AG09309 (cell line): ENCODE measurements around the gene ECSIT.
"Not testable (repeated sequence)": the region's sequence is repeated elsewhere in the genome, so short reads cannot be mapped to it uniquely, and the experiment has no call there.

Source experiments
- DNase-seq: peaks from one replicate; pipeline ENCODE4 v3.0.0-alpha.2; 2010; ENCODE audit warnings: low read depth
- H3K4me3 ChIP-seq: 2 replicates; pipeline ENCODE4 v1.5.1; 2011; ENCODE audit warnings: mild to moderate bottlenecking, low read depth, low read length, moderate library complexity; ENCODE audit not compliant: control insufficient read depth
- TF ChIP-seq, protein P1 (sequence below): IDR thresholded peaks from 2 replicates; pipeline ENCODE4 v1.5.1; 2011; ENCODE audit warnings: mild to moderate bottlenecking, low read depth, low read length, inconsistent platforms; ENCODE audit not compliant: insufficient read depth, control insufficient read depth; ENCODE audit errors: missing control alignments

ECSIT gene

GRCh38 chr19:11461453-11461852 lies 67.5 kb downstream of the ECSIT start:
- no peak overlapping the region for H3K4me3 ChIP-seq
- TF ChIP-seq, protein P1, sequence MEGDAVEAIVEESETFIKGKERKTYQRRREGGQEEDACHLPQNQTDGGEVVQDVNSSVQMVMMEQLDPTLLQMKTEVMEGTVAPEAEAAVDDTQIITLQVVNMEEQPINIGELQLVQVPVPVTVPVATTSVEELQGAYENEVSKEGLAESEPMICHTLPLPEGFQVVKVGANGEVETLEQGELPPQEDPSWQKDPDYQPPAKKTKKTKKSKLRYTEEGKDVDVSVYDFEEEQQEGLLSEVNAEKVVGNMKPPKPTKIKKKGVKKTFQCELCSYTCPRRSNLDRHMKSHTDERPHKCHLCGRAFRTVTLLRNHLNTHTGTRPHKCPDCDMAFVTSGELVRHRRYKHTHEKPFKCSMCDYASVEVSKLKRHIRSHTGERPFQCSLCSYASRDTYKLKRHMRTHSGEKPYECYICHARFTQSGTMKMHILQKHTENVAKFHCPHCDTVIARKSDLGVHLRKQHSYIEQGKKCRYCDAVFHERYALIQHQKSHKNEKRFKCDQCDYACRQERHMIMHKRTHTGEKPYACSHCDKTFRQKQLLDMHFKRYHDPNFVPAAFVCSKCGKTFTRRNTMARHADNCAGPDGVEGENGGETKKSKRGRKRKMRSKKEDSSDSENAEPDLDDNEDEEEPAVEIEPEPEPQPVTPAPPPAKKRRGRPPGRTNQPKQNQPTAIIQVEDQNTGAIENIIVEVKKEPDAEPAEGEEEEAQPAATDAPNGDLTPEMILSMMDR = no peak
- DNase-seq = no peak

DNA sequence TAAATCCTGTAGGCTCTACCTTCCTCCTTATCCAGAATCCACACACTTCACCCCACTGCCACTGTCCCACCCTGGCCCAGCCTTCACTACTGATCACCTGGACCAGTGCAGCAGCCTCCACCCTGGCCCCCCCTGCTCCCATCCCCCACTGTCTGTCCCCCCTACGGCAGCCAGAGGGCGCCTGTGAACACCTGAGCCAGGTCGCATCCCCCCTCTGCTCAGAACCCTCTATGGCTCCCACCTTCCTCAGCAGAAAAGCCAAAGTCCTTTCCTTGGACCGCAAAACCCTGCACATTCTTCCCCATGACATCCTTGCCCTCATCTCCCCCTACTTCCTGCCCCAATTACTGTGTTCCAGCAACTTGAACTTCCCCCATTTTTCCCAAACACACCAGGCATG lies 68.7 kb downstream of the ECSIT start:
- no peak for DNase-seq

GRCh38 chr19:11458912-11459311 lies 70.0 kb downstream of the ECSIT start:
- H3K4me3 ChIP-seq, DNase-seq: not testable (repeated sequence)

More for the DNA sequence above, 68.7 kb downstream of the ECSIT start:
- TF ChIP-seq, protein P1 = peak; percentile 42
- H3K4me3 ChIP-seq = no peak overlapping the region

DNA sequence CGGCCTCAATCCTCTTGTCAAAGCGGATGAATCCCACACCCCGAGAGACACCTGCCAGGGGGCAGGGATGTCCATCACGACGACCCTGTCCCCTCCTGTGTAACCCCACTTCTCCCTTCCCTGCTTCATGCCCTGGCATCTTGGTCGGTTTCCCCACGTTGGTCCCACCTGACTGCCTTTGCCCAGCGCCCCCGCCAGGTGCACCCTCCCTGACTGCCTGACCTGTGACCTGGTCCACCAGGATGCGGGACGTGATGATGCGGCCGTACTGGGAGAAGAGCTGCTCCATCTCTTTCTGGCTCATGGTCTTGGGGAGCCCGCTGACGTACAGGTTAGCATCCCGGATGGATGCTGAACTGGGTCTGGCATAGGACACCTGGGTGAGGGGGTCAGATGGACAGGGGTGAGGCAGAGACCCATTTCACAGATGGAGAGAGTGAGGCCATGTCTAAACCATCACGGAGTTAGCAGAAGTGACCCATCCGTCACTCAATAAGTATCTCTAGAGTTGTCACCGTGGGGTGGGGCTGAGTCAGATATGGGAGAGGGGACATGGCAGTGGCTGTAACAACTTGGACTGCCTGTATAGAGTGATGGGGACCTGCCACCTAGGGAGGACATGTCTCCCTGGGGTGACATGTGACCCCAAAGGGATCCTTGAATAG lies 70.6 kb downstream of the ECSIT start:
- H3K4me3 ChIP-seq = no peak overlapping the region
- TF ChIP-seq, protein P1 = no peak
- DNase-seq = no peak

DNA sequence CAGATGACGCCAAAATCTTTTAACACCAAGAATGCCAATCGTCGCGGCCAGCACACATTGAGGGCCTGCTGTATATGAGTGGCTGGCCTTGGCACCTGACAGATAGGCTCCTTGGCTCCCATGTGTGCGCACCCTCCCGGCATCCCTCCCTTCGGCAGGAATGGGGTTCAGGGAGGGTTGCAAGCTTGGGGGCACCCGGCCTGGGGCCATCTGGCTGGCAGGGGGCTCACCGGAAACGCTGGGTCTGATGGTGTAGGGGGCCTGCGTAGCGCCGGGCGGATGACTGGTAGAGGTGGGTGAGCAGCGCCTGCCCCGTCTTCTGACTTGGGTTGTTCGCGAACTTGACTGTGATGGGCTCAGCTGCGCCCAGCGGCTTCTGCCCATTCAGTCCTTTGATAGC lies 71.1 kb downstream of the ECSIT start:
- no peak overlapping the region for H3K4me3 ChIP-seq
- DNase-seq = no peak
- TF ChIP-seq, protein P1 = no peak

DNA sequence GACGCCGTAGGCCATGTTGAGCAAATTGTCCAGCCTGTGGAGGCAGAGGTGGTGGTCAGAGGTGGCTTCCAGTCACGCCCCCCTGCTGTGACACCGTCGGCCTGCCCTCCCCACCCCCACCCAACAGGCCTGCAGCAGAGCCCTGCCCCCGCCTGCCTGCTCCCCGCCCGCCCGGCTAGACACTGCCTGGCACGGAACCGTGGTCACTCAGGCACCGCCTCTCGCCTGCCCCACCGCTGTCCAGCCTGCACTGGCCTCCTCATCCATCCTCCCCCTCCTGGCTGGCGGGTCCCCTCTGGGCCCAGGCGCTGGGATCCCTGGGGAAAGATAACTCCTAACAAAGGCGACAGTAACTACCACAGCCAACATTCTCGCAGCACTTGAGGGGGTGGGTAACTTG lies 71.8 kb downstream of the ECSIT start:
- no peak for DNase-seq
- H3K4me3 ChIP-seq = no peak overlapping the region
- TF ChIP-seq, protein P1 = no peak

GRCh38 chr19:11456659-11457058 lies 72.3 kb downstream of the ECSIT start:
- TF ChIP-seq, protein P1 = no peak
- DNase-seq = no peak
- H3K4me3 ChIP-seq = no peak overlapping the region
